Retinal pigment epithelial cell (primary cell): ENCODE data around the gene SPG7.

Experiments used
- DNase-seq: peaks from one replicate; pipeline ENCODE4 v3.0.0-alpha.2; 2010; ENCODE audit warnings: low read depth
- H3K4me3 ChIP-seq: 2 replicates; pipeline ENCODE4 v1.5.1; 2011; ENCODE audit warnings: mild to moderate bottlenecking, low read length, control low read depth, moderate library complexity
- TF ChIP-seq, protein P1 (sequence below): conservative IDR thresholded peaks from 2 replicates; pipeline ENCODE4 v1.5.1; 2011; ENCODE audit warnings: low read depth, low read length, control low read depth, inconsistent platforms

The SPG7 gene

DNA sequence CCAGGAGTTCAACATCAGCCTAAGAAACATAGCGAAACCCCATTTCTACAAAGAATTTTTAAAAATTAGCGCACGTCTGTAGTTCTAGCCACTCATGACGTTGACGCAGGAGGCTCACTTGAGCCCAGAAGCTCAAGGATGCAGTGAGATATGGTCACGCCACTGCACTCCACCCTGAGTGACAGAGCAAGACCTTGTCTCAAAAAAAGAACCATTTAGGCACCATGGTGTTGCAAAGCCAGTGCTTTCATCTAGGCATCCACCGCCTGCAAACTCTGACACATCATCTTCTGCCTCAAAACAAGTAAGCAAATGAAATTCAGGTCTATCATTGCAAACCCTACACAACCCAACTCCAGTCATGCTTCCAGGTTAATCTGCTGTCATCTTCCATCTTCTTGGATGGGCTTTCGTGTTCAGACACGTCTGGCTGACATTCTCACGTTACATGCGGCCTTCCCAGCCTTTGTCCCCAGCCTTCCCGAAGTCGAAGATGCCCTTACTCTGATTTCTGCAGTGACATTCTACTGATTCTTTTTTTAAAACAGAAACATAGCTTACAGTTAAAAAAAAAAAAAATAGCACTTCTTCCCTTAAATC, 26.7 kb upstream of the SPG7 start:
- DNase-seq, result no peak
- TF ChIP-seq, protein P1, sequence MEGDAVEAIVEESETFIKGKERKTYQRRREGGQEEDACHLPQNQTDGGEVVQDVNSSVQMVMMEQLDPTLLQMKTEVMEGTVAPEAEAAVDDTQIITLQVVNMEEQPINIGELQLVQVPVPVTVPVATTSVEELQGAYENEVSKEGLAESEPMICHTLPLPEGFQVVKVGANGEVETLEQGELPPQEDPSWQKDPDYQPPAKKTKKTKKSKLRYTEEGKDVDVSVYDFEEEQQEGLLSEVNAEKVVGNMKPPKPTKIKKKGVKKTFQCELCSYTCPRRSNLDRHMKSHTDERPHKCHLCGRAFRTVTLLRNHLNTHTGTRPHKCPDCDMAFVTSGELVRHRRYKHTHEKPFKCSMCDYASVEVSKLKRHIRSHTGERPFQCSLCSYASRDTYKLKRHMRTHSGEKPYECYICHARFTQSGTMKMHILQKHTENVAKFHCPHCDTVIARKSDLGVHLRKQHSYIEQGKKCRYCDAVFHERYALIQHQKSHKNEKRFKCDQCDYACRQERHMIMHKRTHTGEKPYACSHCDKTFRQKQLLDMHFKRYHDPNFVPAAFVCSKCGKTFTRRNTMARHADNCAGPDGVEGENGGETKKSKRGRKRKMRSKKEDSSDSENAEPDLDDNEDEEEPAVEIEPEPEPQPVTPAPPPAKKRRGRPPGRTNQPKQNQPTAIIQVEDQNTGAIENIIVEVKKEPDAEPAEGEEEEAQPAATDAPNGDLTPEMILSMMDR, result no peak
- no peak overlapping the region for H3K4me3 ChIP-seq

DNA sequence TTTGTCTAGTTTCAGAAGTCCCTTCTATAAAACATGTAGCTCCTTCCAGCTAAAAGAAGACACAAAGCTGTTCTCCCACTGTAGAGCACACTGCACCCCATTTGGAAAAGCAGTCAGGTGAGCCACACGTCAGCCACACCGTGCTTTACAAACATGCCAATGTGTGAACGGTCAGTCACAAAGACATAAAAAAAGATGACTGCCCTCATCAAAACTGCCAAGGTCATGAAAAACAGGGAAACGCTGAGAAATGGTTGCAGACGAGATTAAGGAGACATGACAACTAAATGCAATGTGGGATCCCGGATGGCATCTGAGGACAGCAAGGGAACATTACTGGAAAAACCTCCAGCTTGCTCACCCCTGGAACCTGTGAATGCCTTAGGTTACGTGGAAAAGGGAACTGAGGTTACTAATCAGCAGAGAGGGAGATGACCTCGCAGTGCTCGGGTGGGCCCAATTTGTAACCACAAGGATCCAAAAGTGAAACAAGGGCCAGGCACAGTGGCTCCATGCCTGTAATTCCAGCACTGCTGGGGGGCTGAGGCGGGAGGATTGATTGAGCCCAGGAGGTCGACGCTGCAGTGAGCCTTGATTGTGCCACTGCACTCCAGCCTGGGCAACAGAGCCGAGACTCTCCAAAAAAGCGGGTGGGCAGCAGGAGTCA, 25.9 kb upstream of the SPG7 start:
- H3K4me3 ChIP-seq, result no peak overlapping the region
- DNase-seq, result no peak
- TF ChIP-seq, protein P1, result no peak

DNA sequence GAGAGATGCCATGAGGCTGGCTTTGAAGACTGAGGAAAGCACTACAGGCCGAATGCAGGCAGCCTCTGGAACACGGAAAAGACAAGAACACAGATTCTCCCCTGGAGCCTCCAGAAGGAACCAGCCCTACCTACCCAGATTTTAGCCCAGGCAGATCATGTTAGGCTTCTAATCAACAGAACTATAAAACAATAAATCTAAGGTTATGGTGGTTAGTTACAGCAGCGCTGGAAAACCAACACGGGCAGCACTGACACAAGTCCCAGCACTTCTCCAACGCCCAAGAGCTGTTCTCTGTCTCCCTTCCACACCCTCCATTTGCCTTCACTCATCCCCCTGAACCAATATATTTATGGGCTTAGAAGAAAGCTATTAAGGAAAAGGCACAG, 25.4 kb upstream of the SPG7 start:
- TF ChIP-seq, protein P1, result no peak
- H3K4me3 ChIP-seq, result no peak overlapping the region
- DNase-seq, result no peak

DNA sequence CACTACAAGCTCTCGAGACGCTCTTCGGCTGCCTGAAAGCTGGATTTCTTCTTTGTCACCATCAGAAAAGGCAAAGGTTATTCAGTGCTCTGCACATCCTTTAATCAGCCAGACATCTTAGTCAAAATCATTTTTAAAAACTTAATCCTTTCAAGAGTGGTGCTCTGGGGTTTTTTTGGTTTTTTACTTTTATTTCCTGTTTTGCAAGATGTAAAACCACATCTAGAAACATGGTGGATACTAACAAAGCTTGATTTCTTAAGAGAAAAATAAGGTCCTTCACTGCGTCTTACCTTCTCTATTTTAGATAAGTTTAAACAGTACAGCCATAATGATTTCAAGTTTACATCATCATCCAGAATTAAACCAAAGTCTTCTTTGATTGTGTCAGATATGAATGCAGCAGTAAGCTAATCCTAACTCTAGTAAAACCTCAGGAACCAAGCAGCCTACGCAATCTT, 24.1 kb upstream of the SPG7 start:
- TF ChIP-seq, protein P1, result no peak
- H3K4me3 ChIP-seq, result no peak overlapping the region
- DNase-seq, result no peak

DNA sequence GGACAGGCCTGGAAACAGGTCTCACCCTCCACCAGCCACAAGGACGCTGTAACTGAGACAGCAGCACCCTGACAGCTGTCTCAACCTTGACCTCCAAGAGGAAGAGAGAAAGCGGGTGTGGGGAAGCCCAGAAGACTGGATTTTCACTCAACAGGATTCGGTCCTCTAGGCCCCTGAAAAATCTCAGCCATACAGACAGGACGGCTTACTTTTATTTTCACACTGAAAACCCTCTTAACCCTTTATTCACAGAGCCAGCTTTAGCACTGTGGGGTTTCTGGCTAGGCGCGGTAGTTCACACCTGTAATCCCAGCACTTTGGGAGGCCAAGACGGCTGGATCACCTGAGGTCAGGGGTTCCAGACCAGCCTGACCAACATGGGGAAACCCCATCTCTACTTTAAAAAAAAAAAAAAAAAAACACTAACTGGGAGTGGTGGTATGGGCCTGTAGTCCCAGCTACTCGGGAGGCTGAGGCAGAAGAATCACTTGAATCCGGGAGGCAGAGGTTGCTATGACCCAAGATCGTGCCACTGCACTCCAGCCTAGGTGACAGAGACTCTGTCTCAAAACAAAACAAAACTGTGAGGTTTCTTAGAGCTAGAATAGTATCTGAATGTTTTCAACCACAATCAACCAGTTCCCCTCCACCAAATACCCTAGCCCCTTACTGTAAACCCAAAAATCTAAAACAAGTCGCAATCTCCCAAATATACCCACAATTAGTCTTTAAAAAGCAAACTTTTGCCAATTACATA, 23.1 kb upstream of the SPG7 start:
- DNase-seq, result no peak
- H3K4me3 ChIP-seq, result no peak overlapping the region
- TF ChIP-seq, protein P1, result no peak

DNA sequence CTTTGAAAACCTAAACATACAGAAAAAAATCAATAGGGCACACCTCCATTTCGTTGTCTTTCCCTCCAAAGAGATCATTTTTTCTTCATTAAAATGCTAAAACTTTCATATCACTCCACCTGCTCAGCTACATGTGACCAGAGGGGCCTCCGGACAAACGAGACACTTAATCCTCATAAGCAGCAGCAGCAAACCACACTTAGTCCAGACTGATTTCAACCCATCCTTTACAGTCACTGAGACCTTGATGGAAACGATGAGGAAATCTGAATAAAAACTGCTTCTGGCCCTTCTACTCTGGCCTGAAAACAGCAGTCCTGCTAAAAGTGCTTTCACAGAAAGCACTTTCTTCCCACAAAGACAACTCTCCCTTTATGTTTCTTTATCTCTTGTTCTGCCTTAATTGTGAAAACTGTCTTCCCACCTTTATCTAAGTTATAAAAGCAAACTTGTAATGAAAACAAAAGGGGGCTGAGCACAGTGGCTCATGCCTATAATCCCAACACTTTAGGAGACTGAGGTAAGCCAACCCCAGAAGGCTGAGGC, 22.4 kb upstream of the SPG7 start:
- H3K4me3 ChIP-seq, result no peak overlapping the region

More for the DNA sequence above, 22.4 kb upstream of the SPG7 start:
- TF ChIP-seq, protein P1, result no peak
- no peak for DNase-seq
